K562 (cell line): ENCODE measurements around the gene AQP1. TPM values are rescaled to one million over a fixed set of nuclear protein-coding genes. Genes with fewer than 3 reads are reported as not detected.

Source experiments
- ATAC-seq: fragments of 200-7000 bp; cut with Tn5 transposase; 3 replicates; pipeline ENCODE4 v1.9.1; 2020; ENCODE audit warnings: moderate library complexity
- BruUV-seq: library from RNA; stranded (reverse); fragments of 400-500 nt; replicated peaks from 2 replicates; lab custom pipeline; 2021; lab: Mats Ljungman, UMichigan
- CTCF ChIA-PET: fragments of 300-600 bp; formaldehyde crosslinking; extraction: SDS; loops from one replicate; lab custom pipeline; 2021; ENCODE audit warnings: low intra/inter-chr PET ratio; lab: Yijun Ruan, JAX
- POLR2A ChIA-PET: fragments of 300-600, 350-650 bp; sonication (Branson Sonifier 250); formaldehyde crosslinking; extraction: SDS; loops from one replicate; lab custom pipeline; 2021; ENCODE audit warnings: antibody characterized with exemption, inconsistent platforms; lab: Yijun Ruan, JAX
- DNase-seq, 4 experiments: peaks; one replicate each; pipeline versions ENCODE4 v3.0.0 to v3.0.0-alpha.2; 2011 to 2018; ENCODE audit warnings: low spot score in 3 of 4, mixed read lengths in 3 of 4; ENCODE audit errors: extremely low read depth in 1 of 4
- FAIRE-seq: peaks from 2 replicates; lab custom pipeline; 2011; peaks lifted over from hg19 to GRCh38; lab: Jason Lieb, UNC
- H2AFZ ChIP-seq: 2 replicates; pipeline ENCODE4 v1.6.0; 2011; ENCODE audit warnings: low read depth, low read length, control low read depth, inconsistent platforms
- H3K27ac ChIP-seq: fragments of 200-600 bp; 3 replicates; pipeline ENCODE4 v1.8.0; 2011; ENCODE audit warnings: low read depth, mild to moderate bottlenecking, control low read depth, inconsistent platforms, low read length, moderate library complexity, mixed read lengths; ENCODE audit errors: extremely low read depth
- H3K27me3 ChIP-seq, 2 experiments: fragments of 300-600 bp in 1 of 2; 2 replicates in 1 of 2; 3 replicates in 1 of 2; pipeline versions ENCODE4 v1.6.0 to v1.8.0; 2011; ENCODE audit warnings: inconsistent platforms in 2 of 2, low read length in 2 of 2, mild to moderate bottlenecking in 1 of 2, mixed read lengths in 1 of 2, moderate library complexity in 1 of 2; ENCODE audit not compliant: control insufficient read depth in 2 of 2, insufficient read depth in 2 of 2
- H3K36me3 ChIP-seq: fragments of 300-600 bp; 3 replicates; pipeline ENCODE4 v1.8.0; 2011; ENCODE audit warnings: mild to moderate bottlenecking, low read length, inconsistent platforms; ENCODE audit not compliant: control insufficient read depth, insufficient read depth
- H3K4me1 ChIP-seq, 2 experiments: fragments of 200-600 bp in 1 of 2; replicated peaks in 1 of 2; 2 replicates in 1 of 2; 3 replicates in 1 of 2; pipeline versions ENCODE4 v1.5.1 to v1.8.0; 2011; ENCODE audit warnings: inconsistent platforms in 2 of 2, low read length in 2 of 2, mild to moderate bottlenecking in 1 of 2, mixed read lengths in 1 of 2, moderate library complexity in 1 of 2; ENCODE audit not compliant: control insufficient read depth in 2 of 2, insufficient read depth in 2 of 2
- H3K4me2 ChIP-seq: 2 replicates; pipeline ENCODE4 v1.6.1; 2011; ENCODE audit warnings: low read length, control low read depth, inconsistent platforms, mixed read lengths; ENCODE audit not compliant: insufficient read depth
- H3K4me3 ChIP-seq: fragments of 200-600 bp; sonication (generic), shearing (Covaris generic); 2 replicates; pipeline ENCODE4 v1.5.1; 2016; ENCODE audit warnings: control low read depth, inconsistent platforms
- H3K79me2 ChIP-seq: fragments of 200-600 bp; 3 replicates; pipeline ENCODE4 v1.8.0; 2011; ENCODE audit warnings: low read length, inconsistent platforms; ENCODE audit not compliant: control insufficient read depth, insufficient read depth
- H3K9ac ChIP-seq, 2 experiments: 2 replicates each; pipeline versions ENCODE4 v1.6.0 to v1.6.1; 2011; ENCODE audit warnings: low read depth in 2 of 2, low read length in 2 of 2, control low read depth in 1 of 2, inconsistent platforms in 1 of 2, mild to moderate bottlenecking in 1 of 2, mixed read lengths in 1 of 2; ENCODE audit not compliant: insufficient read depth in 1 of 2
- H3K9me1 ChIP-seq: one replicate; pipeline ENCODE4 v1.6.0; 2011; ENCODE audit warnings: inconsistent platforms, mild to moderate bottlenecking, low read length, moderate library complexity; ENCODE audit not compliant: control insufficient read depth, insufficient read depth
- H3K9me3 ChIP-seq: replicated peaks from 2 replicates; pipeline ENCODE4 v1.5.1; 2011; ENCODE audit warnings: low read depth, low read length, inconsistent platforms; ENCODE audit not compliant: control insufficient read depth, insufficient read depth
- H4K20me1 ChIP-seq: replicated peaks from 2 replicates; pipeline ENCODE4 v1.6.1; 2011; ENCODE audit warnings: low read length, inconsistent platforms, mixed read lengths; ENCODE audit not compliant: control insufficient read depth, insufficient read depth
- BDP1 ChIP-seq: IDR thresholded peaks from 3 replicates; pipeline ENCODE4 v1.6.1; 2011; ENCODE audit not compliant: insufficient read length, insufficient read depth
- ZNF212 ChIP-seq: fragments of 450-650 bp; formaldehyde crosslinking; IDR thresholded peaks from 2 replicates; pipeline ENCODE4 v1.4.0; 2020; ENCODE audit warnings: mild to moderate bottlenecking
- WGBS: fragments of 100-300 bp; shearing (Covaris generic); methylation state at CpG from one replicate; pipeline ENCODE4 v1.1.6; 2016; ENCODE audit warnings: low coverage, mixed read lengths; ENCODE audit not compliant: insufficient coverage; ENCODE audit errors: missing lambda C conversion rate; 5-methylcytosine and 5-hydroxymethylcytosine counted together
- in situ Hi-C: fragments of 300-500 bp; cut with MboI; formaldehyde crosslinking; loops from 4 replicates; pipeline ENCODE4 v1.15.0; 2018; ENCODE audit warnings: inconsistent platforms, mixed read lengths
- intact Hi-C: fragments of 100-400 bp; cut with micrococcal nuclease; formaldehyde crosslinking; loops from 2 replicates; pipeline ENCODE4 v1.14.2; 2022
- polyA plus RNA-seq, 8 experiments: library from polyadenylated mRNA; depleted of rRNA in 4 of 8; stranded (reverse) in 5 of 8; unstranded in 3 of 8; fragments of >200 nt; fragmentation: Nextera tagmentation in 2 of 8; fragmentation: Illumina TruSeq in 1 of 8; extraction: Ambion mirVana in 2 of 8; extraction: Trizol in 1 of 8; gene quantifications; 2 replicates each; pipeline versions ENCODE4 v1.2.1 to v1.2.3, GENCODE V29; 2011 to 2014; ENCODE audit warnings: inconsistent platforms in 1 of 8, missing spikeins in 1 of 8
- total RNA-seq, 7 experiments: library from RNA; depleted of rRNA in 6 of 7; stranded (reverse); fragments of >200 nt in 6 of 7; fragmentation: Illumina TruSeq in 2 of 7; extraction: Trizol in 2 of 7; gene quantifications; 2 replicates each; pipeline versions ENCODE4 v1.2.1 to v1.2.3, GENCODE V29; 2011 to 2021; ENCODE audit warnings: low replicate concordance in 1 of 7
- TF ChIP-seq, protein P1 (sequence below): sonication (generic); formaldehyde crosslinking; IDR thresholded peaks from 2 replicates; pipeline ENCODE4 v1.8.0; 2022; ENCODE audit warnings: mild to moderate bottlenecking, missing genetic modification reagents
- TF ChIP-seq, protein P2 (sequence below): fragments of 450-650 bp; formaldehyde crosslinking; IDR thresholded peaks from 2 replicates; pipeline ENCODE4 v1.4.0; 2020; ENCODE audit warnings: mild to moderate bottlenecking, moderate library complexity
- TF ChIP-seq, protein P3 (sequence below): fragments of 450-650 bp; IDR thresholded peaks from 2 replicates; pipeline ENCODE4 v1.6.1; 2016; ENCODE audit warnings: borderline replicate concordance

AQP1 gene
- total and polyA plus RNA-seq, 9 of the 15 experiments (the other 6 are each of a cell fraction or from before 2014, with no cell fraction given) = 0.18 to 12.6 (median 4.1) TPM

DNA sequence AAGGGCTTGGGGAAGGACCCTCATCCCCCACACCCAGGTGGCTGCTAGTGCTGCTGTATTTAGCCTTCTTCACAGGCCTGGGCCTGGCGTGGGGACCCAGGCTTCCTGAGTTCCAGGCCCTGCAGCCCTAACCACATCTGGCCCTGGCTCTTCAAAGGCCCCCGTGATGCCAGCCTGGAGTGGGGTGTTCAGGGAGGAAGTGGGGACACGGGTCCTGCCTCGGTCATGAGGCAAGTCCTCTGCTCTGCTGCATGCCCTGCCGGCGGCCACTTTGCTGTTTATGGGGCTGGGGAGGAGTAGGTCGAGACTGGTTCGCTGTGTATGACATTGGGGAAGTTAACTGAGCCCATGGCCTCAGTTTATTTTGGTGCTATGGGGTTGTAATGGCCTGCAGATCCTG lies 8.5 kb upstream of the AQP1 start:
- Histone ChIP-seq H3K9me1 (no peaks in the 10 kb centered on the region), H3K4me3 (no peak overlapping the region), H3K27ac (no peak overlapping the region), H3K36me3 (no peaks in the 10 kb centered on the region), H3K27me3 (no peaks in the 10 kb centered on the region), H3K9me3 (no peaks in the 10 kb centered on the region), H3K9ac (no peak overlapping the region), H2AFZ (no peak overlapping the region), H3K79me2 (no peaks in the 10 kb centered on the region), H3K4me1 (peaks cover 11 to 68% of the 10 kb centered on the region in 2 experiments; a peak in 4 of 5 replicates), H3K4me2 (no peak overlapping the region), H4K20me1 (no peaks in the 10 kb centered on the region; the same call in 1 of the 2 replicates)
- FAIRE-seq (no peak), DNase-seq (no peak), ATAC-seq (no peak)
- ChIA-PET CTCF (no interaction called here), POLR2A (no interaction called here)
- BruUV-seq = no TSS peak
- in situ Hi-C loops (no loop called here), intact Hi-C loops (no loop called here)
- TF ChIP-seq, protein P1, sequence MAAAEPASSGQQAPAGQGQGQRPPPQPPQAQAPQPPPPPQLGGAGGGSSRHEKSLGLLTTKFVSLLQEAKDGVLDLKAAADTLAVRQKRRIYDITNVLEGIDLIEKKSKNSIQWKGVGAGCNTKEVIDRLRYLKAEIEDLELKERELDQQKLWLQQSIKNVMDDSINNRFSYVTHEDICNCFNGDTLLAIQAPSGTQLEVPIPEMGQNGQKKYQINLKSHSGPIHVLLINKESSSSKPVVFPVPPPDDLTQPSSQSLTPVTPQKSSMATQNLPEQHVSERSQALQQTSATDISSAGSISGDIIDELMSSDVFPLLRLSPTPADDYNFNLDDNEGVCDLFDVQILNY (CRISPR knock-in tag) = no peak
- no peak for TF ChIP-seq ZNF212
- TF ChIP-seq BDP1 = no peak
- TF ChIP-seq, protein P2, sequence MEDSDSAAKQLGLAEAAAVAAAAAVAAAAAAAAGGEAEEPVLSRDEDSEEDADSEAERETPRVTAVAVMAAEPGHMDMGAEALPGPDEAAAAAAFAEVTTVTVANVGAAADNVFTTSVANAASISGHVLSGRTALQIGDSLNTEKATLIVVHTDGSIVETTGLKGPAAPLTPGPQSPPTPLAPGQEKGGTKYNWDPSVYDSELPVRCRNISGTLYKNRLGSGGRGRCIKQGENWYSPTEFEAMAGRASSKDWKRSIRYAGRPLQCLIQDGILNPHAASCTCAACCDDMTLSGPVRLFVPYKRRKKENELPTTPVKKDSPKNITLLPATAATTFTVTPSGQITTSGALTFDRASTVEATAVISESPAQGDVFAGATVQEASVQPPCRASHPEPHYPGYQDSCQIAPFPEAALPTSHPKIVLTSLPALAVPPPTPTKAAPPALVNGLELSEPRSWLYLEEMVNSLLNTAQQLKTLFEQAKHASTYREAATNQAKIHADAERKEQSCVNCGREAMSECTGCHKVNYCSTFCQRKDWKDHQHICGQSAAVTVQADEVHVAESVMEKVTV (CRISPR knock-in tag) = no peak
- TF ChIP-seq, protein P3, sequence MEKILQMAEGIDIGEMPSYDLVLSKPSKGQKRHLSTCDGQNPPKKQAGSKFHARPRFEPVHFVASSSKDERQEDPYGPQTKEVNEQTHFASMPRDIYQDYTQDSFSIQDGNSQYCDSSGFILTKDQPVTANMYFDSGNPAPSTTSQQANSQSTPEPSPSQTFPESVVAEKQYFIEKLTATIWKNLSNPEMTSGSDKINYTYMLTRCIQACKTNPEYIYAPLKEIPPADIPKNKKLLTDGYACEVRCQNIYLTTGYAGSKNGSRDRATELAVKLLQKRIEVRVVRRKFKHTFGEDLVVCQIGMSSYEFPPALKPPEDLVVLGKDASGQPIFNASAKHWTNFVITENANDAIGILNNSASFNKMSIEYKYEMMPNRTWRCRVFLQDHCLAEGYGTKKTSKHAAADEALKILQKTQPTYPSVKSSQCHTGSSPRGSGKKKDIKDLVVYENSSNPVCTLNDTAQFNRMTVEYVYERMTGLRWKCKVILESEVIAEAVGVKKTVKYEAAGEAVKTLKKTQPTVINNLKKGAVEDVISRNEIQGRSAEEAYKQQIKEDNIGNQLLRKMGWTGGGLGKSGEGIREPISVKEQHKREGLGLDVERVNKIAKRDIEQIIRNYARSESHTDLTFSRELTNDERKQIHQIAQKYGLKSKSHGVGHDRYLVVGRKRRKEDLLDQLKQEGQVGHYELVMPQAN = no peak
- WGBS = 61% methylated on average over 7 of the region's 8 CpGs
